HG02610 (cell line): Measurements from ENCODE around the gene BEND7.
A peak's percentile ranks its signal among the peaks of the same experiment; 100 is the strongest.
"Not testable (repeated sequence)": the region's sequence is repeated elsewhere in the genome, so short reads cannot be mapped to it uniquely, and the experiment has no call there.

Experiments
- ATAC-seq: cut with Tn5 transposase; IDR thresholded peaks from one replicate; pipeline ENCODE4 v1.9.1; 2021; ENCODE audit warnings: mild to moderate bottlenecking, moderate library complexity; ENCODE audit not compliant: unreplicated experiment

BEND7 gene, protein sequence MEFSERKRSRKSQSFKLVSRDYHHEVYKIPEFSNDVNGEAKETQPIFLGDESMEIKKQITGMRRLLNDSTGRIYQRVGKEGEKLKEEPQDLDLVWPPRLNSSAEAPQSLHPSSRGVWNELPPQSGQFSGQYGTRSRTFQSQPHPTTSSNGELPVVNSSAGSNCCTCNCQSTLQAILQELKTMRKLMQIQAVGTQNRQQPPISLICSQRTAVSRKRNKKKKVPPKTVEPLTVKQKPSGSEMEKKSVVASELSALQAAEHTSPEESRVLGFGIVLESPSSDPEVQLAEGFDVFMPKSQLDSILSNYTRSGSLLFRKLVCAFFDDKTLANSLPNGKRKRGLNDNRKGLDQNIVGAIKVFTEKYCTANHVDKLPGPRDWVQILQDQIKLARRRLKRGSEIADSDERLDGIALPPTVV

GRCh38 chr10:13528875-13529713 is at the start of gene BEND7:
BEND7 (minus strand) TSS chr10:13529014; CDS start chr10:13528533, 481 bp downstream.
- ATAC-seq = no peak

DNA sequence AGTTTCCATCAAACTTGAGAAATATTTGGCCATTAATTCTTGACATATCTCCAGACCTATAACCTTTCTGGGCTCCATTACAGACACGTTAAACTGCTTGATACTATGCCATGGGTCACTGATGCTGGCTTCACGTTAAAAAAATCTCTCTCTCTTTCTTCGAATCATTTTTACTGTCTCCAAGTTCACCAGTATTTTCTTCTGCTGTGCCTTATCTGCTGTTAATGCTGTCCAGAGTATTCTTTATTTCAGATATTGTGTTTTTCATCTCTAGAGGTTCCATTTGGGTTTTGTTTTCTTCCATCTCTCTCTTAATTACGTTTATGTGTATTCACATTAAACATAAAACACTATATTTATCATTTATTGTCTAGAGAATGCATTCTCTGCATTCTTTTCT is 45.1 kb upstream of the BEND7 start:
- no peak for ATAC-seq

- no peak for ATAC-seq
Observed at GRCh38 chr10:13571541-13571940, 42.7 kb upstream of the BEND7 start.

DNA sequence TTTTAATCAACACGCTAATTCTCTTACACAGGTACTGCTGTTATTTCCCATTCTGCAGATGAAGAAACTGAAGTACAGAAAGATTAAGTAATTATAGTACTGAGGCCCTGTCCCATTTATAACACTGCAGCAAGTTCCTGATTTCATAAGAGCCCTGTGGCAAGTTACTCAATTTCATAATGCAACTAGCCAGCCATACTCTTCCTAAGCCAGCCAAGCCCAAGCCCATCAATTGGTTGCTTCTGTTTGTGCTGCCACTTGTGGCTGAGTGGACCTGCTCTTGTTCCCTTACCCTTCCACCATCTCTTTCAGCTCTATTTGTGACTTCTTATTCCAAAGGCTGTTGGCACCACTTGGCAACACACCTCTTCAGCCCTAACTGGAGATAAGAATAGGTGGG is 38.2 kb upstream of the BEND7 start:
- no peak for ATAC-seq

DNA sequence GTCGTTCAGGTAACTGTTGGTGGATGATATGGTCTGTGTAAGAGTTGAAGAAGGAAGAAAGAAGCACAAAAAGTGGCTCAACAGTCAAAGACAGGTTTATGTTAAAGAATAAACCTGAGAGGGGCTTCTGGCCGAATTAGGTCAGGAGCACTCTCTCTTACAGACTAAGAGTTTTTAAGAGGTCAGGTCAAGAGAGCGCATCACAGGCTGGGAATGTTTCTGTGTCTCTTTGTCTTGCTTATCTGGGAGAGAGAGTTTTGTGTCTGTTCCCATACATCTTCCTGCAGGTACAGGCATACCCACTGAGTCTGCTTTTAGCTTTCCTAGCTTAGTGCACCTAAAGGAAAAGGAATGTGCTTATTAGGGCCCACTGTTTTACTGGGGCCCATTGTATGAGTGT is 35.8 kb upstream of the BEND7 start:
- ATAC-seq = no peak

DNA sequence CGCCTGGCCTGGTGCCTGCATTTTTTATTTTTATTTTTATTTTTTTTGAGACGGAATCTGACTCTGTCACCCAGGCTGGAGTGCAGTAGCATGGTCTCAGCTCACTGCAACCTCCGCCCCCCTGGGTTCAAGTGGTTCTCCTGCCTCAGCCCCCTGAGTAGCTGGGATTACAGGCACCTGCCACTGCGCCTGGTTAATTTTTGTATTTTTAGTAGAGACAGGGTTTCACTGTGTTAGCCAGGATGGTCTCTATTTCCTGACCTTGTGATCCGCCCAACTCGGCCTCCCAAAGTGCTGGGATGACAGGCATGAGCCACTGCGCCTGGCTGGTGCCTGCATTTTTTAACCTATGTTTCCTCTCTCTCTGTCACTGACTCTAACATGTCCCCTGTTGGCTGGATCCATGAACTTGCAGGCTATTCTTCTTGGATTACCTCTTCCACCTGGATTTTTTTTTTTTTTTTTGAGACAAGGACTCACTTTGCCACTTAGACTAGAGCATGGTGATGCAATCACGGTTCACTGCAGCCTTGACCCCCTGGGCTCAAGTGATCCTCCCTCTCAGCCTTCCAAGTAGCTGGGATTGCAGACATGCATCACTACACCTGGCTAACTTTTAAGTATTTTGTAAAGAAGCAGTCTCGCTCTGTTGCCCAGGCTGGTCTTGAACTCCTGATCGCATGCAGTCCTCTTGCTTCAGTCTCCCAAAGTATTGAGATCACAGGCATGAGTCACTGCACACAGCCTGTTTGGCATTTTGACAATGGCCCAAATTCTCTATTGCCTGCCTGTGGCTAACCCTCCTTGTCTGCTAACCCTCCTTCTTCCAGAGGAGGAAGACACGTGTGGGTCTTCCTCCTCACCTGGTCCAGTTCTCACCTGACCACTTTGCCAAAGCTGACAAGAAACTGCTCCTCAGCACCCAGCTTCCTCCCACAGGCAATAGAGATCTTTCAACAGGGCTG is 34.9 kb upstream of the BEND7 start:
- no peak for ATAC-seq

DNA sequence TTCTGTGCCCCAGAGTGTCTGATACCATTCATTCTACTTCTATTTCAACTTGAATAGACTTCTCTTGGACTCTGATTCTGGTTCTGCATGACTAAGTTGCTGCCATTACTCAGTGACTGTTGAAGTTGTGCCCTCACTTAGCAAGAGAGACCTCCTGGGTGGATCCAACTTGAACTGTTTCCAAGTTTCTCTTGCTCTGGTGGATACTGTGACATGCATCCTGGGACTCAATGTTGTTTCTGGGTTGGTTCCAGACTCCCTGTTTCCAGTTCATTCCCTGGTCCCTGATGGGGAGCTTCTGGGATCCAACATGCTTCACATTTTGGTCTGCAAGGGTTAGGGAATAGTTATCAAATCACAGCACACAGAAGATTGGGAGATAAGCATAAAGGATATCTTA is 31.8 kb upstream of the BEND7 start:
- ATAC-seq = no peak

DNA sequence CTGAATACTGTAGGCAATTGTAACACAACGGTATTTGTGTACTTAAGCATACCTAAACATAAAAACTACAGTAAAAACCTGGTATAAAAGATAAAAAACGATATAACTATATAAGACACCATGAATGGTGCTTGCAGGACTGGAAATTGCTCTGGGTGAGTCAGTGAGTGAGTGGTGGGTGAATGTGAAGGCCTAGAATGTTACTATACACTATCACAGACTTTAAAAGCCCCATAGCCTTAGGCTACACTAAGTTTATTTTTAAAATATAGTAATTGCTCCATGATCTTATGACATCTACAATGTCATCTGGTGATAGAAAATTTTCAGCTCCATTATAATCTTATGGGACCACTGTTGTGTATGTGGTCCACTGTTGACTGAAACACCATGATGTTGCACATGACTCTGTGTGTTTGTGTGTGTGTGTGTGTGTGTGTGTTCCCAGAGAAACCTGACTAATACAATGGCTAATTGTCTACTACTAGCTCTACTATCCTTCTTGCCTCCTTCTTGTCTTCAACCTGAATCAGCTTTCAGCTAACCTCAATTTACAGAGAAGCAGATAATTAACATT is 30.4 kb upstream of the BEND7 start:
- ATAC-seq = no peak

- no peak for ATAC-seq
Observed at GRCh38 chr10:13555884-13556510, 27.2 kb upstream of the BEND7 start.

DNA sequence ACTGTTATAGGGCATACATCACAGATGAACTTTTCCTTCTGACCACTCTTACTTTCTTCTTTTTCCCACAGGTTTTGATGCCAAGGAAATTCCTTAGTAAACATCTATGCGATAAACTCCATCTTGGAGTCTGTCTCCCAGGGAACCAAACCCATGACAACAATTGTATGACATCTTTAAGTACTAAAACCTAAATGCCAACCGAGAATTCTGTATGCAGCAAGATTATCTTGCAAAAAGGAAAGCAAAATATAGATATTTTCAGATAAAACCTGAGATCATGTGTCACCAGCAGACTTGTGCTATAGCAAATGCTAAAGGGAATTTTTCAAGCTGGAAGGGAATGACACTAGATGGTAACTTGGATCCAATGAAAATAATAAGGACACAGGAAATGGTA is 22.0 kb upstream of the BEND7 start:
- no peak for ATAC-seq

- no peak for ATAC-seq
Observed at GRCh38 chr10:13542533-13542932, 13.7 kb upstream of the BEND7 start.

DNA sequence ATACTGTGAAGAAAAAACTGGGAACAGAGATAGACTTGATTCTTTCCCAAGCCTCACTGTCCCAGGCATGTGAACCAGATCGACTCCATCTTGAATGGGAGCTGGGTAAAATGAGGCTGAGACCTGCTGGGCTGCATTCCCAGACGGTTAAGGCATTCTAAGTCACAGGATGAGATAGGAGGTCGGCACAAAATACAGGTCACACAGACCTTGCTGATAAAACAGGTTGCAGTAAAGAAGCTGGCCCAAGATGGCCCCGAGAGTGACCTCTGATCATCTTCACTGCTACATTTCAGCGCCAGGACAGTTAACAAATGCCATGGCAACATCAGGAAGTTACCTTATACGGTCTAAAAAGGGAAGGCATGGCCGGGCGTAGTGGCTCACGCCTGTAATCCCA is 9.2 kb upstream of the BEND7 start:
- not testable (repeated sequence) for ATAC-seq

- peak; percentile 75 for ATAC-seq
Observed at GRCh38 chr10:13536674-13537366, 8.0 kb upstream of the BEND7 start.

- ATAC-seq = no peak
Observed at GRCh38 chr10:13535346-13535745, 6.5 kb upstream of the BEND7 start.

GRCh38 chr10:13529714-13529973 is 830 bp upstream of the BEND7 start:
- no peak for ATAC-seq

GRCh38 chr10:13528123-13528874 is 515 bp downstream of the BEND7 start:
- no peak for ATAC-seq

DNA sequence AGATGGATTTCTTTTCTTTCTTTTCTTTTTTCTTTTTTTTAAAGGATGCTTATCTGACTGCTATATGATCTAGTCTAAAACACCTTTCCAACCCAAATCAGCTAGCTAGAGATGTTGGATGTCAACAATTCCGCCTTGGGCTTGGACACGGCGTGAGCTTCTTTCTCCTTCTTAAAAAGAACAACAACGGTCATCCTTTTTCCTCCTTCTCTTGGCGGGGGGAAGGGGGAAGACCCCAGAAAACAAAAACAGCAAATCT is 1.0 kb downstream of the BEND7 start:
- ATAC-seq = no peak

- ATAC-seq = no peak
Observed at GRCh38 chr10:13526948-13527863, 1.6 kb downstream of the BEND7 start.
